Measurements from ENCODE around the gene NGEF. TPM values are rescaled to one million over a fixed set of nuclear protein-coding genes. Genes with fewer than 3 reads are reported as not detected.

Gene NGEF
- total RNA-seq, 1 experiment from 2014 or later, result 13.8 TPM

DNA sequence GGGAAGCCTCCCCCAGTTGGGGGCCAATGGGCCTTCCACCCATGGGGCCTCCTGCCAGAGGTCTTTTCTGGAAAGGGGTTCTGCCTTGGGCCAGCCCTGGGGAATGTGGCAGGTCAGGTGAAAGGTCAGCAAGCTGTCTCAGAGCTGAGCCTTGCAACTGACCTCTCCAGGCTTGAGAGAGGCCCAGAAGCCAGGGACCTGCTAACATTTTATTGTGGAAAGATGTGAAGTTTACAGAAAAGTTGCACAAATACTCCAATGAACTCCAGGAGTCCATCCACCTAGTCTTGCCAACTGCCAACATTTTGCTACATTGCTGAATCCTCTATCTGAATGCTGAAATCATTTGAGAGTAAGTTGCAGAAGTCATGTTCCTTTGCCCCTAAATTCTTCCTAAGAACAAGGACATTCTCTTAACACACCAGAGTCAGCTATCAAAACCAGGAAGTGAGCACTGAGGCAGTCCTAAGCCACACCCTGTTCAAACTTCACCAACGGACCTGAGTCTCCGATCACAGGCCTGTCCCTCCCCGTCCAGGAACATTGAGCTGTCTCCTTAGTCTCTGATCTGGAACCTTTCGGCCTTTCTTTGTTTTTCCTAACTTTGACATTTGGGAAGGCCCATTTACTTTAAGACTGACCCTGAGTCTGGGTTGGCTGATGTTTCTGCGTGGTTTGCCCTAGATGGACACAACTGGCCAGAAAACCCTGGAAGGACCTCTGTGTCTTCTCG lies 139.0 kb downstream of the NGEF start:
- Histone ChIP-seq H3K4me3 (no peak overlapping the region), H3K9me3 (replicated peaks) (no peaks in the 10 kb centered on the region), H3K4me1 (replicated peaks) (peaks cover 46% of the 10 kb centered on the region), H3K27ac (no peak overlapping the region), H3K36me3 (peaks cover 5% of the 10 kb centered on the region; the same call in 1 of the 2 replicates), H3K27me3 (replicated peaks) (no peaks in the 10 kb centered on the region)
- no peak for DNase-seq (ENCODE audit: low read depth in 1 of 2, low spot score in 2 of 2)

DNA sequence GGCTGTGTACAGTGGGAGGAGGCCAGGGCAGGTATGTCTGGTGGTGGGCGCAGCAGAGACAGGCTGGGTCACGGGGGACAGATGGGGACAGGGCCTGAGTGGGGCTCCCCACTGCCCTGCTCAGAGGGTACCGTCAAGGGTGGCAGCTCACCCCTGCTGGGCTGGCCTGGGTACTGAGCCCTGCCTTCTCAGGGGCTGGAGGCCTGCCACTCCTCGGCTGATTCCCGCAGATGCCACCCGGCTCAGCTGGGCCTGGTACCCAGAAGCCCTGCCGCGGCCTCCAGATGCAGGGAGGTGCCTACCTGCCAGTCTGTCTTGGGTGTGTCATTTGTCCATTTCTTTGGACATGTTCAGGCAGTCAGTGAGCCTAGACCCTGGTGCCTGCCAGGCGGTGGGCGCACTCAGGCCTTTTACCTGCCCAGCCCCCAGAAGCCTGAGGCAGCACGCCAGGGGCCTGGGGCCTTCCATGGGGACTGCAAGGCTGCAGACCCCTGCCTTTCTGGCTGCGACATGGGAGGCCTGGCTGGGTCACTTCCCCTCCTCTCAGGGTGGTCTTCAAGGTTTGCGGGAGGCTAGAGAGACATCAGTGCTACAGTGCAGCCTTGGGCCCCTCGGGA lies 139.7 kb downstream of the NGEF start:
- peak overlapping the region; percentile 99; the same call in 1 of the 2 replicates for H3K27ac ChIP-seq

DNA sequence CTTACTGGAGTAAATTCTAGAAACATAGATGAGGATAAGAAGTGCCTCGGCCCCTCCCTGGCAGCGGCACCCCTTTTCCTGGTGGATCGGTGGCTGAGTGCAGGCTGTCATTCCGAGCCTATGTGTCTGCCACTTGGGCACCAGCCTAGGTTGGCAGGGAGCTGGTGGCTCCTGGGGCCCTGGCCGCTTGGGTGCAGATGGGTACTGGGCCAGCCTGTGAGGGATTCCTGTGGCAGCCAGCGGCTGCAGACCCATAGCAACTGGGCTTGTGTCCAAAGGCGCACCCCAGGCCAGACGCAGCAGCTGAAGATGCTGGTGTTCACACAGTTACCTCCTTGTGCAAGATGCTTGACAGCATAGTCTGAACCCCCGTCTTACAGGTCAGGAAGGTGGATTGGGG lies 140.2 kb downstream of the NGEF start:
- no peak for DNase-seq (ENCODE audit: low read depth in 1 of 2, low spot score in 2 of 2)
- peaks cover 46% of the 10 kb centered on the region for H3K4me1 ChIP-seq (replicated peaks)
- peaks cover 5% of the 10 kb centered on the region; the same call in 1 of the 2 replicates for H3K36me3 ChIP-seq
- H3K27me3 ChIP-seq (replicated peaks), result no peaks in the 10 kb centered on the region
- H3K27ac ChIP-seq, result peak overlapping the region; percentile 99
- no peaks in the 10 kb centered on the region for H3K9me3 ChIP-seq (replicated peaks)
- H3K4me3 ChIP-seq, result no peak overlapping the region

More for the DNA sequence above, 139.7 kb downstream of the NGEF start:
- no peak for DNase-seq (ENCODE audit: low read depth in 1 of 2, low spot score in 2 of 2)
- Histone ChIP-seq H3K4me3 (no peak overlapping the region), H3K9me3 (replicated peaks) (no peaks in the 10 kb centered on the region), H3K36me3 (peaks cover 5% of the 10 kb centered on the region; the same call in 1 of the 2 replicates), H3K27me3 (replicated peaks) (no peaks in the 10 kb centered on the region), H3K4me1 (replicated peaks) (peaks cover 46% of the 10 kb centered on the region)

DNA sequence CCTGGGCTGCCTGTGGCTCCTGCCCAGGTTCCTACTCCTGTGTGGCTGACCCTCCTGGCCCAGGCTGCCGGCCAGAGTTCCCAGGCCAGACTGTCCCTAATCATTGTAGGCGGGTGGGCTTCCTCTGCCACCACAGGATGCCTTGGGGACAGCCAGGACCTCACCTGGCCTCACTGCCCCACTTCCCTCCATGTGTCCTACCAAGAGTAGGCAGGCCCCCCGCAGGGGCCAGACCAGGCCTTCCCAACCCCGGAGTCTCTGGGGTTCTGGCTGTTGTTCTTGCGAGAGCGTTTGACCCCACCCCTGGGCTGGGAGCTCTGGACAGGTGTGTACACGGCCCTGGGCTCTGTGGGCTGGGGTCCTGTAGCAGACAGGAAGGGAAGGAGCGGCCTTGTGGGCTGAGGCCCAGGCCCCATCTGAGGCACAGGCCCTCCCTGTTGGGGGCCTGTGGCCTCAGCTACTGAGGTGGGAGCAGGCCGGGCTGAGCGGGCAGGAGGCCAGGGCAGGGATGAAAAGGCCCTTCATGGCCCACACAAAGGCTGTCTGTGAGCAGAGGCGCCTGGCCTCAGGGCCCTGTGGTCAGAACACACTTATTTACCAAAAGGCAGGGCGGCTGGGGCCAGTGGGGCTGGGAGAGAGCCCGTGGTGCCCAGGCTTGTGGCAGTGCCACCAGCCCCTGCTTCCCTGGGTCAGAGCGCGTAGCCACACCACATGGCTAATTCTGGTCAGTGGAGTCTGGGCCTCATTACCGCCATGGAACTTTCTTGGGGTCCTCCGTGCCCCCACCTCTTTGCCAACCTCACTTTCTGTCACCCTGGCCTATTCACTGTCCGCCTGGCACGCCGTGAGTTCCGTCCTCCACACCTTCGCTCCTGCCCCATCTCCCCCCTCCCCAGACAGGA lies 141.0 kb downstream of the NGEF start:
- Histone ChIP-seq H3K27ac (peak overlapping the region; percentile 99), H3K9me3 (replicated peaks) (no peaks in the 10 kb centered on the region), H3K27me3 (replicated peaks) (no peaks in the 10 kb centered on the region), H3K36me3 (peaks cover 5% of the 10 kb centered on the region; the same call in 1 of the 2 replicates), H3K4me3 (no peak overlapping the region), H3K4me1 (replicated peaks) (peaks cover 46% of the 10 kb centered on the region)
- peak in 1 of 2 experiments; percentile 56 for DNase-seq (ENCODE audit: low read depth in 1 of 2, low spot score in 2 of 2)

DNA sequence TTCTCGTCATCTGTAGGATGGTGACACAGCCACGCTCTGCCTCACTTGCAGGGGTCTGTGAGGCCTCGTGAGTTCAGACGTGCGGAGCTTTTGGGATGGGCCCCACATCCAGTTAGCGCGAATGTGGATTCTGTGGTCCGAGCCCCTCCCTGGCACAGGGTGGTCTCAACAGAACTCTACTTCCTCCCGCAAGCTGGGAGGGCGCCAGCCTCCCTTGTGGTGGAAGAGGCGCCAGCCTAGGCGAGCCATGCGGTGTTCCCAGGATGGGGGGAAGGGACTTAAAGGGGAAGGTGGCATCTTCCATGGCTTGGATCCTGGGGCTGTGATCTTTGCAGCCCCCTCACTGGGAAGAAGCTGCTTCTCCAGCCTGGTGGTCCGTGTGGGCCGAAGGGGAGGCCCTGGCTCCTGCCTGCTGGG lies 141.6 kb downstream of the NGEF start:
- H3K27me3 ChIP-seq (replicated peaks), result no peaks in the 10 kb centered on the region
- H3K4me3 ChIP-seq, result no peak overlapping the region
- peak; percentile 95 for DNase-seq (ENCODE audit: low read depth in 1 of 2, low spot score in 2 of 2)
- peaks cover 46% of the 10 kb centered on the region for H3K4me1 ChIP-seq (replicated peaks)
- no peaks in the 10 kb centered on the region for H3K9me3 ChIP-seq (replicated peaks)
- peak overlapping the region; percentile 99 for H3K27ac ChIP-seq
- H3K36me3 ChIP-seq, result peaks cover 5% of the 10 kb centered on the region; the same call in 1 of the 2 replicates

DNA sequence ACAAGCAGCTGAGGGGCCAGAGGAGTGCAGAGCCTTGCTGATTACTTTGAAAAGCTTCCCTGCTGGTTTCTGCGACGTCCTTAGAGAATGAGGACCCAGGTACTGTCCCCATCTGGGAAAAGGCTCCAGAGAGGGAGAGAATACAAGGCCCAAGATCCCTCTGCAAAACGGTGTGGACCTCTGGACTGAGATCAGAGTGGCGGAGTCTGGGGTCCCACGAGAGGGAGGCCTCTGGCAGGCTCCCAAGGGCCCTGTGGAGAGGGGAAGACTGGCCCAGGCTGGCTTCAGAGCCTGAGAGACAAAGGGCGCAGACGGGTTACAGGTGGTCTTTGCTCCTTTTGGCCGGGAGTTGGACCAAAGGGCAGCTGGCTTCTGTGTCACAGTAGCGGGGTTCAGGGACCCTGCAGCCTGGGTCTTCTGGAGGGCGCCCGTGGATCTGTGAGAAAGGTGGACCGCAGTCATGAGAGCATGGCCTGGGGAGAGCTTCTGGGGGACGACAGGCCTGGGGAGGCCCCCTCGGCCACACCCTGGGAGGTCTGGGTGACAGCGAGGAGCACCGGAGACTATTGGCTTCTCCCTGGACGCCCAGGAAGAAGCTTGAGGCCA lies 142.2 kb downstream of the NGEF start:
- H3K27ac ChIP-seq, result peak overlapping the region; percentile 99
- no peak overlapping the region for H3K4me3 ChIP-seq
- H3K27me3 ChIP-seq (replicated peaks), result no peaks in the 10 kb centered on the region
- peaks cover 5% of the 10 kb centered on the region; the same call in 1 of the 2 replicates for H3K36me3 ChIP-seq
- H3K9me3 ChIP-seq (replicated peaks), result no peaks in the 10 kb centered on the region
- peaks cover 46% of the 10 kb centered on the region for H3K4me1 ChIP-seq (replicated peaks)
- no peak for DNase-seq (ENCODE audit: low read depth in 1 of 2, low spot score in 2 of 2)

DNA sequence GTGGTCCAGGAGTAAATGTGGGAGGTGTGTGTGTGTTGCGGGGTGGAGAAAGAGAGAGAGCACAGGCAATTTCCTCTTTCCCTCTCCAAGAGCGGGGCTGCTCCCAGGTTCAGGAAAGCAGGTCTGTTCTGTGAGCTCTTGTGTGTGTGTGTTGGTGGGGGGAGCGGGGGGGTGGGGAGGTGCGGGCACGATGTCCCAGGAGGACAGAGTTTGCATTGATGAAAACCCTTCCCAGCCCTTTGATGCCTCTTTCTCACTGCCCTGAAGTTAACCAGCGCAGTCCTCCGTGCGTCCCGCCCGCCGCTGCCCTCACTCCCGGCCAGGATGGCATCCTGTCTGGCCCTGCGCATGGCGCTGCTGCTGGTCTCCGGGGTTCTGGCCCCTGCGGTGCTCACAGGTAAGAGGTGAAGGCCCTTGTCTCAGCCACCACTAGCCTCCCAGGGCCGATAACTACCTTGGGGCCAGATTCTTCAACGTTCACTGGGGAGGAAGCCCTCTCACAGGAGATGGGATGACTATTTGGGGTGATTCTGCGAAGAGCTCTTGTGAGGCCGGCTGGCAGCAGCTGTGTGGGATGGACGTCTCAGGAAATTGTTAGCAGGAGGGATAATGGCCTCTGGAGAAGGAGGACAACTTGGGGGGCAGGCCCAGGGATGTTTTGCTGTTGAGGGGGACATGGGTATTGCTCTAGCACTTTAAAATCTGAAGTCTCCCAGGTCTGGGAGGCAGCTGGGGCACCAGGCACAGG lies 142.9 kb downstream of the NGEF start, which contains the start of gene SNORC:
Gene SNORC, plus strand, starts transcription at position 247 of the 748 bp plus-strand sequence. Its CDS starts 78 bp downstream, at position 325.
- no peaks in the 10 kb centered on the region for H3K9me3 ChIP-seq (replicated peaks)
- H3K27me3 ChIP-seq (replicated peaks), result no peaks in the 10 kb centered on the region
- H3K4me3 ChIP-seq, result no peak within 1 kb of the TSS
- H3K27ac ChIP-seq, result peak within 1 kb of the TSS; percentile 99
- peak in 1 of 2 experiments; percentile 38 for DNase-seq (ENCODE audit: low read depth in 1 of 2, low spot score in 2 of 2)
- H3K4me1 ChIP-seq (replicated peaks), result peaks cover 46% of the 10 kb centered on the region
- H3K36me3 ChIP-seq, result peaks cover 5% of the 10 kb centered on the region; the same call in 1 of the 2 replicates

DNA sequence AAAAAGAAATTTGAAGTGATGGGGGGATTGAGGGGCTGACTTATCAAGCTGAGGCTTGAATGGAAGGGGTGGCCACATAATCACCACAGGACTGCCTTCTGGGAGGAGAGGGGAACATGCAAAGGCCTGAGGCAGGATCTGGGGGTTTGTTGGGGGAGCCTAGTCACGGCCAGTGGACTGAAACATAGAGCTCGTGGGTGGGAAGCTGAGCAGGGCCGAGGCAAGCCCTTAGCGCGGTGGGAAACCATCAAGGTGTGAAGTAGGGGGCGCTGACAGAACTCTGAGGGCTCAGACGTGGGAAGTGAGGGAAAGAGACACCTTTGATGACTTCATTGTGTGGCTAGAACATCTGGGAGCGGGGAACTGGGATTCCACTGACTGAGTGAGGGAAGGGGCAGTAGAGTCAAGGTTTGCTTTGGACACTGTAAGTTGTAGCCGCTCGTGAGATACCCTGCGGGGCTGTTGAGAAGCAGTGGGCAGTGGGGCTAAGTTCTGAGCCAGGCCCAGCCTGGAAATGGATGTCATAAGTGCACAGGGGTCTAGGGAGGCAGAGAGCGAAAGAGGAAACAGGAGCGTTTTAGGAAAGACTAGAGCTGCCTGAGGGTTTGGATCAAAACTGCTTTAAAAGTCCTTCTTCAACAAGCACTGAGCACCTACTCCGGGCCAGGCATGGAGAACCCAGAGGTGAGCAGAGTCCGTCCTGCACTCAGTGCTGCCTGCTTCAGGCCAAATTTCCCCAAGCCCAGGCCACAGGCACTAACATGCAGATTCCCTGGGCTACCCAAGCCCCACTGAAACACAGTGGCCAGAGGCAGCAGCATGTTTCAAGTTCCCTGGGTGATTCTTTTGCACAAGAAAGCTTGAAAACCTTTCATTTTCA lies 143.7 kb downstream of the NGEF start:
- H3K4me3 ChIP-seq, result no peak overlapping the region
- no peaks in the 10 kb centered on the region for H3K9me3 ChIP-seq (replicated peaks)
- DNase-seq (ENCODE audit: low read depth in 1 of 2, low spot score in 2 of 2), result peak in 1 of 2 experiments; percentile 30
- H3K27ac ChIP-seq, result 0 out of 2 replicates have a peak overlapping the region, but pooled peaks have one; percentile 99
- H3K27me3 ChIP-seq (replicated peaks), result no peaks in the 10 kb centered on the region
- peaks cover 46% of the 10 kb centered on the region for H3K4me1 ChIP-seq (replicated peaks)
- H3K36me3 ChIP-seq, result peaks cover 5% of the 10 kb centered on the region; the same call in 1 of the 2 replicates

DNA sequence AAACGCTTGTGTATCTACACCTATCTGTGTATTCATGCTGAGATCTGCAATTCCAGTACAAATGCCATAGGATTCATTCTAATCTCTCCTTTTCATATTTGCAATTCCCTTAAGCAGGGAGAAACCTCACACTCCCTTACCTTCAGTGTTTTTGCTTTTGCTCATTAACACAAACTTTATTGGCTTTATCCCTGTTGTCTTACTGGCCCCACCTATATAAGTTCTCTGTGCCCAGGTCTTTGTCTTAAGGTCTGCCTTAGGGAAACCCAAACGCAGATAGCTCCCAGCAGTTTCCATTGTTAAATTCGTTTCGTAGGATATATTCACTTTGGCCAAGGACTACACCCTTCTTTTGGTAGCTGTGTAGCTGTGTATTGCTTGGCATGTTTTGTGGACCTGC lies 147.0 kb downstream of the NGEF start:
- H3K27me3 ChIP-seq (replicated peaks), result no peaks in the 10 kb centered on the region

DNA sequence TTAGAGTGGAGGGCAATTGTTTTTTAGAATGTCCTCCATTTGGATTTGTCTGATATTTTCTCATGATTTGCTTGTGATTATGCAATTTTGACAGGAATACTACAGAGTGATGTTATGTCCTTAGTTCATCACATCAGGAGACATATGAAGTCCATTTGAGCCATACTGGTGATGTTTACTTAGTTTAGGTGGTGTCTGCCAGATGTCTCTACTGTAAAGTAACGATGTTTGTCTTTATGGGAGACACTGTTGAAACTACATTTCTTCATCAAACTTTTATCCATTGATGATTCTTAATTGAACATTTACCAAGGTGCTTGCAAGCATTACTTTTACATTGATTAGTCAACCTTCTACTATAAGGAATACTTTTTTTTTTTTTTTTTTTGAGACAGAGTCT lies 147.9 kb downstream of the NGEF start:
- Histone ChIP-seq H3K4me3 (no peak overlapping the region), H3K4me1 (replicated peaks) (peaks cover 31% of the 10 kb centered on the region), H3K9me3 (replicated peaks) (no peaks in the 10 kb centered on the region), H3K36me3 (peaks cover 8% of the 10 kb centered on the region), H3K27ac (no peak overlapping the region), H3K27me3 (replicated peaks) (no peaks in the 10 kb centered on the region)
- DNase-seq (ENCODE audit: low read depth in 1 of 2, low spot score in 2 of 2), result no peak

More for the DNA sequence above, 147.0 kb downstream of the NGEF start:
- no peak for DNase-seq (ENCODE audit: low read depth in 1 of 2, low spot score in 2 of 2)
- Histone ChIP-seq H3K4me3 (no peak overlapping the region), H3K36me3 (peaks cover 11% of the 10 kb centered on the region), H3K4me1 (replicated peaks) (peaks cover 35% of the 10 kb centered on the region), H3K9me3 (replicated peaks) (no peaks in the 10 kb centered on the region), H3K27ac (no peak overlapping the region)

DNA sequence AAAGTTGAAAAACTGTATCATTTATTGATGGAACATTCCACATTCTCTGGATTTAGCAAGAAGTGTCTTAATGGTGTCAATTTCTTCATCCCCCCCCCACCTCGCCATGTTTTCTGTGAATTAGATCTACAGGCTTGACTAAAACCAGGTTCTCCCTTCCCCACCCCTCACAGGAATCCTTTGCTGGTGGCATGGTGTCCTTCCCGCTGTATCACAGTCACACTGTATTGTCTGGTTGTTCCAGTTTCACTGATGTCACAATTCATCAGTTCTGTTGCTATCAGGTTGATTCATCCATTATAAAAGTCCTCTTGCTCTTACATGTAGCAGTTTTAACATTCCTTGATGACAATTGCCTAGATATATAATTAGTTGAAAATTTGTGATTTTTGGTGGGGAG lies 149.1 kb downstream of the NGEF start:
- peaks cover 23% of the 10 kb centered on the region for H3K4me1 ChIP-seq (replicated peaks)
- no peak for DNase-seq (ENCODE audit: low read depth in 1 of 2, low spot score in 2 of 2)
- peaks cover 11% of the 10 kb centered on the region for H3K36me3 ChIP-seq
- H3K27me3 ChIP-seq (replicated peaks), result no peaks in the 10 kb centered on the region
- peak overlapping the region; percentile 33; the same call in 1 of the 2 replicates for H3K27ac ChIP-seq
- H3K9me3 ChIP-seq (replicated peaks), result no peaks in the 10 kb centered on the region
- H3K4me3 ChIP-seq, result no peak overlapping the region

DNA sequence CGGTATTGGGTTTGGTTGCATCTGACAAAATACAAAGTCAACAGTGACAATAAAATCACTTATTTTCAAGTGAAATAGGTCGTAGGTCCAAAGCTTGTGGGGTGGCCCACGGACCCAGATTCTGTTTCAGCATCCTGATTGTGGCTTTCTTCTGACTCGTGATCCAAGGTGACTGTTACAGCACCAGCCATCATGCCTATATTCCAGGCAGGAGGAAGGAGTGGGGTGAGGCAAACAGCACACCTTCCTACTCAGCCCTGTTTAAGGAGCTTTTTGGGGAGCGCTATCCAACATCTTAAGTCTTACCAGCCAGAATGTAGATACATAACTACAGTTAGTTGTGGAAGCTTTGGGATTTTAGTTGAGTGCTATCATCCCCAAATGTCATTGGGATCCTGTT lies 151.7 kb downstream of the NGEF start:
- H3K36me3 ChIP-seq, result peaks cover 34% of the 10 kb centered on the region
- DNase-seq (ENCODE audit: low read depth in 1 of 2, low spot score in 2 of 2), result no peak
- H3K4me1 ChIP-seq (replicated peaks), result peaks cover 36% of the 10 kb centered on the region
- no peak overlapping the region for H3K27ac ChIP-seq
- H3K4me3 ChIP-seq, result no peak overlapping the region
- no peaks in the 10 kb centered on the region for H3K27me3 ChIP-seq (replicated peaks)
- H3K9me3 ChIP-seq (replicated peaks), result no peaks in the 10 kb centered on the region

Data from SJSA1 (cell line).